ENCODE results near the gene KCNH4. TPM values are rescaled to one million over a fixed set of nuclear protein-coding genes. Genes with fewer than 3 reads are reported as not detected.

KCNH4 gene
- total RNA-seq, 2 donors from 2014 or later: 0.51 TPM; not detected in 1

DNA sequence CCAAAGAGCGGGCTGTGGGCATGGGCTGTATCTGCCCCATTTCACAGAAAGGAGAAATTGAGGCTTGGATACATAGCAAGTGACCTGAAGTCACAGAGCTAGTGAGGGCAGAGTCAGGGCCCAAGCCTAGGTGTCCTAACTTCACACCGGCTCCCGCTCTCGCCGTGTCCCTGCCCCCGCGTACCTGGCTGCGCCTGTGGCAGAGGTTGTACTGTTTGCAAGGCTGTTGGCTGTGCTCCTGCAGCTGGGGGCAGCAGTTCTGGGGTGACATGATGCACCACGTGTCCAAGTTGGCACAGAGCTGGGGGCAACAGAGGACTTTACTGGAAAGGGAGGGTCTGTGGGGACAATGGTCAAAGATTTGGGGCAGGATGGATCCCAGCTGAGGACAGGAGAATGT lies 71.9 kb downstream of the KCNH4 start:
- WGBS: 89% methylated on average over 7 of the region's 9 CpGs
- no peak overlapping the region for H3K4me3 ChIP-seq
- intact Hi-C loops (cut with DNase I): no loop called here
- no peak for TF ChIP-seq POLR2A (IDR thresholded peaks at IDR 0.05)
- no peak for TF ChIP-seq CTCF (IDR thresholded peaks at IDR 0.05)
- TF ChIP-seq POLR2AphosphoS5 (IDR thresholded peaks at IDR 0.05): no peak
- H3K36me3 ChIP-seq: peaks cover 0 to 5% of the 10 kb centered on the region in 2 donors
- DNase-seq (ENCODE audit: low spot score): no peak
- H3K27me3 ChIP-seq (replicated peaks; ENCODE audit: insufficient read depth): no peaks in the 10 kb centered on the region
- H3K4me1 ChIP-seq (replicated peaks): peaks cover 16% of the 10 kb centered on the region
- no peak overlapping the region for H3K27ac ChIP-seq
- H3K9me3 ChIP-seq: no peaks in the 10 kb centered on the region

DNA sequence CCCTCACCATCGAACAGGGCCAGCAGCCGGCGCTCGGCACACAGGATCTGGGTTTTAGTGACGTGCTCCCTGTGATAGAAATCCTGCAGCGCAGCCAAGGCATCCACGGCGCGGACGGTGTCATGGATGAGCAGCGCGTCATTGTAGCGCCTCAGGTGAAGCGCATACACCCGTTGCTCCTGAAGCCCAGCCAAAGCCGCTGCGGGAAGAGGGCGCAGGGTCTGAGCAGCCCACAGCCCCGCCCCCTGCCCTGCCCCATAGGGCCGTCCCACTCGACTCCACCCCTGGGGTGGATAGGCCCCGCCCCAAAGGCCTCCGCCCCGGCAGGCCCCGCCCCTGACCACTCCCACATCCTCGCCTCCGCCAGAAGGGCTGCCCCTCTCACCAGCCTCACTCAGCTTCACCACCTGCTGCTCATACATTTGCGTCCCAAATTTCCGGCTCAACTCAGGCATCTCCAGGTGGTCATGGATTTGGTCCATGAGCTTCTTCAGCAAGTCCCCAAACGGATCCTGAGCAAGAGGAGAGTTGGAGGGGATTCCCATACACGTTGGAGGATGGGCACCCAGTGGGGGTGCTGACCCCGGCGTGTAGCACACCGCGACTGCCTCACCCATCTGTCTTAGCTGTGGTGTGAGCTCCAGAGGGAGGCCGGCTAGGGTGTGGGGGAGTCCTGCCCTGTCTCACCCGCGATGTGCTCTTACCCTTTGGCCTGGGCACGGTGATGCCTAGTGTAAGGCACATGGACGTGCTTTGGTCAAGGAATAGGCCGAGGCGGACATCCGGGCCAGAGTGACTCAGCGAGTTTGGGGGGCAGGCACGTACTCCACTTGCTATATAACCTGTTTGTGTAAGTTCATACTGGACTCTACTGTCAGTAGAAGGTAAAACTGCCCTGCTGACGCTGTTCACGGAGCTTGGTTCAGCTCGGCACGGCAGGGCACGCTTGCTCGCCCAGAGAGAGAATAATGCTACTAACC lies 73.1 kb downstream of the KCNH4 start:
- no peaks in the 10 kb centered on the region for H3K9me3 ChIP-seq
- intact Hi-C loops (cut with DNase I): no loop called here
- no peak overlapping the region for H3K27ac ChIP-seq
- TF ChIP-seq CTCF (IDR thresholded peaks at IDR 0.05) (no peak), POLR2AphosphoS5 (IDR thresholded peaks at IDR 0.05) (no peak), POLR2A (IDR thresholded peaks at IDR 0.05) (no peak)
- 58% methylated on average over 51 of the region's 51 CpGs for WGBS
- H3K4me3 ChIP-seq: no peak overlapping the region
- peaks cover 11% of the 10 kb centered on the region for H3K4me1 ChIP-seq (replicated peaks)
- no peaks in the 10 kb centered on the region for H3K27me3 ChIP-seq (replicated peaks; ENCODE audit: insufficient read depth)
- peak; percentile 47 for DNase-seq (ENCODE audit: low spot score)
- peaks cover 0 to 5% of the 10 kb centered on the region in 2 donors for H3K36me3 ChIP-seq

- TF ChIP-seq CTCF (IDR thresholded peaks at IDR 0.05): no peak
- no peaks in the 10 kb centered on the region for H3K9me3 ChIP-seq
- 75% methylated on average over 6 of the region's 6 CpGs for WGBS
- no peak for DNase-seq (ENCODE audit: low spot score)
- no peak overlapping the region for H3K4me3 ChIP-seq
- H3K36me3 ChIP-seq: peaks cover 0 to 5% of the 10 kb centered on the region in 2 donors
- intact Hi-C loops (cut with DNase I): no loop called here
- peaks cover 8% of the 10 kb centered on the region for H3K4me1 ChIP-seq (replicated peaks)
- no peak overlapping the region for H3K27ac ChIP-seq
- no peaks in the 10 kb centered on the region for H3K27me3 ChIP-seq (replicated peaks; ENCODE audit: insufficient read depth)
These were observed 73.8 kb downstream of the KCNH4 start for GRCh38 chr17:42107124-42107523.

Other genes with a start within 250 kb of the KCNH4 start
- gene CNP, start 214.3 kb downstream of the KCNH4 start, total RNA-seq: 100 to 1,000 TPM in 1 of 2 donors, 10 to 100 TPM in 1; 85.8 to 117 TPM
- 10 to 100 TPM; 57.8 to 60.4 TPM for gene DNAJC7, start 163.7 kb downstream of the KCNH4 start, total RNA-seq
- gene NKIRAS2, start 161.1 kb downstream of the KCNH4 start, total RNA-seq: 10 to 100 TPM; 38.8 to 98.8 TPM
- 1 to 10 TPM; 4.2 to 4.8 TPM for gene C17orf113, start 130.5 kb downstream of the KCNH4 start, total RNA-seq
- gene ZNF385C, start 82.7 kb downstream of the KCNH4 start, total RNA-seq: 10 to 100 TPM in 1 of 2 donors, 1 to 10 TPM in 1; 2.3 to 11.8 TPM
- 10 to 100 TPM; 26.7 to 38.6 TPM for gene DHX58, start 68.4 kb downstream of the KCNH4 start, total RNA-seq
- gene KAT2A, start 59.8 kb downstream of the KCNH4 start, total RNA-seq: 10 to 100 TPM; 32.9 to 90.1 TPM
- 1 to 10 TPM in 1 of 2 donors, under 1 TPM in 1; 0.18 to 1.2 TPM for gene HSPB9, start 58.3 kb downstream of the KCNH4 start, total RNA-seq
- 100 to 1,000 TPM; 124 to 146 TPM for gene RAB5C, start 26.2 kb downstream of the KCNH4 start, total RNA-seq
- gene HCRT, start 4.3 kb upstream of the KCNH4 start, total RNA-seq: not detected
- 100 to 1,000 TPM in 1 of 2 donors, 10 to 100 TPM in 1; 45.3 to 106 TPM for gene GHDC, start 13.4 kb upstream of the KCNH4 start, total RNA-seq
- 10 to 100 TPM; 58.0 to 83.8 TPM for gene STAT5B, start 95.2 kb upstream of the KCNH4 start, total RNA-seq
- 10 to 100 TPM; 31.1 to 45.8 TPM for gene STAT5A, start 107.4 kb upstream of the KCNH4 start, total RNA-seq
- 100 to 1,000 TPM; 188 to 230 TPM for gene STAT3, start 207.3 kb upstream of the KCNH4 start, total RNA-seq
- 100 to 1,000 TPM; 214 to 220 TPM for gene CAVIN1, start 242.1 kb upstream of the KCNH4 start, total RNA-seq